ENCODE results near the gene MFN2.

The MFN2 gene

DNA sequence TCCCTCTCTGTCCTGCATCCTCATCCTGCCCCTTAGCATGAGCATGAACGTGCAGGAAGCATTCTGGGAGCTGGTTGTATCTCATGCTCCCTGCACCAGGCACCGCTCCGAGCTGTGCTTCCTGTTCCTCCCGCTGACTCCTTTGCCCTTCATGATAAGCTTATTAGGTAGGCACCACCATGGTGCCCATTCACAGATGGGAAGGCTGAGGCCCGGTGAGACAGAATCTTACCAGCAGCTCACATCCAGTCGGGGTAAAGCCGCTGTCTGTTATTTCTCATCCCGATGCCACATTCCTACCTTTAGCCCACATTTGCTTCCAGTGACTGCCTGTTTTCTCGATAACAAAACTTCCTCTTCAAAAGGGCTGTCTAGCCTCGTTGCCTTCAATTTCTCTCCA, 46.3 kb downstream of the MFN2 start:
- Histone ChIP-seq H3K4me2 (ENCODE audit: low read length) (no peak overlapping the region), H2AFZ (ENCODE audit: insufficient read depth, low read length, poor library complexity) (no peak overlapping the region), H3K79me1 (ENCODE audit: low read length) (no peaks in the 10 kb centered on the region), H3K4ac (ENCODE audit: low read depth, low read length) (no peak overlapping the region), H3K9ac (ENCODE audit: low read length) (no peak overlapping the region), H3K4me1 (ENCODE audit: control insufficient read depth in 1 of 2, insufficient read depth in 2 of 2, low read length in 2 of 2) (peaks cover 8 to 9% of the 10 kb centered on the region in 2 experiments), H3K27me3 (ENCODE audit: insufficient read depth, low read length) (no peaks in the 10 kb centered on the region), H2BK12ac (ENCODE audit: low read length) (no peak overlapping the region), H3K36me3 (ENCODE audit: control insufficient read depth in 1 of 2, insufficient read depth in 2 of 2, low read length in 2 of 2) (peaks cover 69 to 81% of the 10 kb centered on the region in 2 experiments), H3K18ac (ENCODE audit: low read length) (no peak overlapping the region), H3K14ac (ENCODE audit: low read length) (no peak overlapping the region), H3K4me3 (ENCODE audit: low read depth, low read length) (no peak overlapping the region), H3K27ac (ENCODE audit: low read depth, low read length) (no peak overlapping the region), H4K8ac (ENCODE audit: low read depth, low read length) (no peak overlapping the region), H4K91ac (ENCODE audit: low read depth, low read length) (no peak overlapping the region), H3K23ac (ENCODE audit: low read length) (no peak overlapping the region), H3K9me3 (ENCODE audit: insufficient read depth, low read depth, low read length) (no peaks in the 10 kb centered on the region), H3K79me2 (ENCODE audit: control insufficient read depth, insufficient read depth, low read length, poor library complexity) (no peaks in the 10 kb centered on the region), H2BK5ac (ENCODE audit: low read depth, low read length, poor library complexity) (no peak overlapping the region), H4K12ac (ENCODE audit: low read depth, low read length) (no peak overlapping the region), H2AK5ac (ENCODE audit: low read length) (no peak overlapping the region), H2BK120ac (ENCODE audit: insufficient read depth, low read length, poor library complexity) (no peak overlapping the region)
- DNase-seq = no peak
- no CpG with 5 or more reads among the region's 10 CpGs for WGBS (ENCODE audit: extremely low coverage, insufficient coverage, insufficient read length)

DNA sequence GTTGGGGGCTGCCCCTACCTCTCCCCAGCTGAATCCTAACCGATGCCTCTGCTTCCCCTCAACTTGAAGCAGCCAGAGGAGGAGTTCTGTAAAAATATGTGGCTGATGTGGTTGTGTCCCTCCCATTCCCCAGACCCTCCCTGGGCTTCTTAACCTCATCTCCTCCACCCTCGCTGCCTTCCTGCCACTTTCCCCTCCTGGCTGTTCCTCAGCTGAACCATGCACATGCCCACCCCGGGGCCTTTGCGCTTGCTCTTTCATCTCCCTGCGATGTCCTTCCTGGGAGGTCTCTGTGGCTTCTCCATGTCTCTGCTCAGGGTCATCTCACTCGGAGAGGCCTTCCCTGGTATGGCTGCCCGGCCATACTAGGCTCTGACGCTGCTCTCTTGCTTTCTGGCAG, 48.0 kb downstream of the MFN2 start:
- no peak overlapping the region for H4K91ac ChIP-seq (ENCODE audit: low read depth, low read length)
- no peak overlapping the region for H3K9ac ChIP-seq (ENCODE audit: low read length)
- no peaks in the 10 kb centered on the region for H3K79me1 ChIP-seq (ENCODE audit: low read length)
- no peaks in the 10 kb centered on the region for H3K79me2 ChIP-seq (ENCODE audit: control insufficient read depth, insufficient read depth, low read length, poor library complexity)
- H3K36me3 ChIP-seq (ENCODE audit: control insufficient read depth in 1 of 2, insufficient read depth in 2 of 2, low read length in 2 of 2) = peaks cover 64 to 74% of the 10 kb centered on the region in 2 experiments
- no peak overlapping the region for H3K4me3 ChIP-seq (ENCODE audit: low read depth, low read length)
- H4K8ac ChIP-seq (ENCODE audit: low read depth, low read length) = no peak overlapping the region
- H2BK120ac ChIP-seq (ENCODE audit: insufficient read depth, low read length, poor library complexity) = no peak overlapping the region
- no peak overlapping the region for H2AK5ac ChIP-seq (ENCODE audit: low read length)
- H2BK5ac ChIP-seq (ENCODE audit: low read depth, low read length, poor library complexity) = no peak overlapping the region
- WGBS (ENCODE audit: extremely low coverage, insufficient coverage, insufficient read length) = no CpG with 5 or more reads among the region's 8 CpGs
- H3K18ac ChIP-seq (ENCODE audit: low read length) = no peak overlapping the region
- H4K12ac ChIP-seq (ENCODE audit: low read depth, low read length) = no peak overlapping the region
- H3K23ac ChIP-seq (ENCODE audit: low read length) = no peak overlapping the region
- peaks cover 1% of the 10 kb centered on the region for H3K9me3 ChIP-seq (ENCODE audit: insufficient read depth, low read depth, low read length)
- no peak overlapping the region for H2AFZ ChIP-seq (ENCODE audit: insufficient read depth, low read length, poor library complexity)
- no peak overlapping the region for H2BK12ac ChIP-seq (ENCODE audit: low read length)
- H3K27me3 ChIP-seq (ENCODE audit: insufficient read depth, low read length) = no peaks in the 10 kb centered on the region
- no peak overlapping the region for H3K4me2 ChIP-seq (ENCODE audit: low read length)
- no peaks in the 10 kb centered on the region for H3K4me1 ChIP-seq (ENCODE audit: control insufficient read depth in 1 of 2, insufficient read depth in 2 of 2, low read length in 2 of 2)
- H3K27ac ChIP-seq (ENCODE audit: low read depth, low read length) = no peak overlapping the region
- DNase-seq = no peak
- H3K14ac ChIP-seq (ENCODE audit: low read length) = no peak overlapping the region
- no peak overlapping the region for H3K4ac ChIP-seq (ENCODE audit: low read depth, low read length)

DNA sequence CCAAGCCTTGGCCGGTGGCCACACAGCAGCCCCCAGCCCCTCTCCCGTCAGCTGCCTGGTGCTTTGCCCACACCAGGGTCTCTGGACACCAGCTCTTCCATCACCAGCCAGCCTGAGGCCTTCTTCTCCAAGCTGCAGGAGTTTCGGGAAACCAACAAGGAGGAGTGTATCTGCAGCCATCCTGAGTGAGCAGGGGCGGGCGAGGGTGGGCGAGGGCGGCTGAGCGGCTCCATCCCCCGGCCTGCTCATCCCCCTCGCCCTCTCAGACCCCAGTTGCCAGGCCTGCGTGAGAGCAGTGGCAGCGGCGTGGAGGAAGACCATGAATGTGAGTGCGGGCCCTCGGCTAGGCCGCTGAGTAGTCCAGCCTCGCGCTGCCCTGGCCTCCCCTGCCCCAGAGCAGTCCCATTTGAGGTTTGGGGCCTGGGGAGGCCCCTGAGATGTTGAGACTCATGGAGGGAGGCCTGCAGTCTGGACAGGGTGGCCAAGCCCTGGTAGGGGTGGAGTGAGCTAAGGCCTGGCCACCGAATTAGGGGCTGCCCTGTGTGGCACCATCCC, 48.8 kb downstream of the MFN2 start:
- H2BK5ac ChIP-seq (ENCODE audit: low read depth, low read length, poor library complexity) = no peak overlapping the region
- H3K4me2 ChIP-seq (ENCODE audit: low read length) = no peak overlapping the region
- H3K79me1 ChIP-seq (ENCODE audit: low read length) = no peaks in the 10 kb centered on the region
- H3K23ac ChIP-seq (ENCODE audit: low read length) = no peak overlapping the region
- WGBS (ENCODE audit: extremely low coverage, insufficient coverage, insufficient read length) = no CpG with 5 or more reads among the region's 19 CpGs
- no peak overlapping the region for H3K4ac ChIP-seq (ENCODE audit: low read depth, low read length)
- no peak overlapping the region for H2AK5ac ChIP-seq (ENCODE audit: low read length)
- no peak overlapping the region for H3K14ac ChIP-seq (ENCODE audit: low read length)
- no peak overlapping the region for H2BK12ac ChIP-seq (ENCODE audit: low read length)
- no peak overlapping the region for H3K27ac ChIP-seq (ENCODE audit: low read depth, low read length)
- H2BK120ac ChIP-seq (ENCODE audit: insufficient read depth, low read length, poor library complexity) = no peak overlapping the region
- H4K12ac ChIP-seq (ENCODE audit: low read depth, low read length) = no peak overlapping the region
- DNase-seq = no peak
- no peaks in the 10 kb centered on the region for H3K4me1 ChIP-seq (ENCODE audit: control insufficient read depth in 1 of 2, insufficient read depth in 2 of 2, low read length in 2 of 2)
- H3K4me3 ChIP-seq (ENCODE audit: low read depth, low read length) = no peak overlapping the region
- no peak overlapping the region for H4K8ac ChIP-seq (ENCODE audit: low read depth, low read length)
- no peak overlapping the region for H3K9ac ChIP-seq (ENCODE audit: low read length)
- peaks cover 60 to 69% of the 10 kb centered on the region in 2 experiments for H3K36me3 ChIP-seq (ENCODE audit: control insufficient read depth in 1 of 2, insufficient read depth in 2 of 2, low read length in 2 of 2)
- H4K91ac ChIP-seq (ENCODE audit: low read depth, low read length) = no peak overlapping the region
- no peaks in the 10 kb centered on the region for H3K79me2 ChIP-seq (ENCODE audit: control insufficient read depth, insufficient read depth, low read length, poor library complexity)
- H3K18ac ChIP-seq (ENCODE audit: low read length) = no peak overlapping the region
- peaks cover 1% of the 10 kb centered on the region for H3K9me3 ChIP-seq (ENCODE audit: insufficient read depth, low read depth, low read length)
- no peak overlapping the region for H2AFZ ChIP-seq (ENCODE audit: insufficient read depth, low read length, poor library complexity)
- no peaks in the 10 kb centered on the region for H3K27me3 ChIP-seq (ENCODE audit: insufficient read depth, low read length)

DNA sequence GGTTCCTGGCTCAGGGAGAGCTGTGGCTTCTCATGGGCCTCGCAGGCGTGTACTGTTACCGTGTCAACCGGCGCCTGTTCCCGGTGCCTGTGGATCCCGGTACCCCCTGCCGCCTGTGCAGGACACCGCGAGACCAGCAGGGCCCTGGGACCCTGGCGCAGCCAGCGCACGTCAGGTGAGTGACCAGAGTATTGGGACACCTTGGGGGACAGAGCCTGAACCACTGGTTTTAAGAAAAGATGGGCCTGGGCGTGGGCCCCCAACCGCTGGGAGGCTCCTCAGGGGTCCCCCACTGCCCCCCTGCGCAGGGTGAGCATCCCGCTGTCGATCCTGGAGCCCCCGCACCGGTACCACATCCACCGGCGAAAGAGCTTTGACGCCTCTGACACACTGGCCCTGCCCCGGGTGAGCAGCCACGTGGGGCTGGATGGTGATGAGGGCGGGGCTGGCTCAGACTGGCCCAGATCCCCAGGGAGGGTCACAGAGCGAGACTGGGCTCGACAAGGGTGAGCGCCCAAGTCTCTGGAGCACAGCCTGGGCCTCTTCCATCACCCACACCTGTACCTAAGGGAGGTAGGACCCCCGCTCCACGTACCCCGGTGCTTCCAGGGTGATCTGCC, 49.6 kb downstream of the MFN2 start:
- Histone ChIP-seq H3K27ac (ENCODE audit: low read depth, low read length) (no peak overlapping the region), H2AK5ac (ENCODE audit: low read length) (no peak overlapping the region), H4K12ac (ENCODE audit: low read depth, low read length) (no peak overlapping the region)

More for the DNA sequence above, 49.6 kb downstream of the MFN2 start:
- Histone ChIP-seq H2BK12ac (ENCODE audit: low read length) (no peak overlapping the region), H3K9me3 (ENCODE audit: insufficient read depth, low read depth, low read length) (peaks cover 1% of the 10 kb centered on the region), H3K23ac (ENCODE audit: low read length) (no peak overlapping the region), H4K91ac (ENCODE audit: low read depth, low read length) (no peak overlapping the region), H3K27me3 (ENCODE audit: insufficient read depth, low read length) (no peaks in the 10 kb centered on the region), H2BK5ac (ENCODE audit: low read depth, low read length, poor library complexity) (no peak overlapping the region), H3K79me2 (ENCODE audit: control insufficient read depth, insufficient read depth, low read length, poor library complexity) (no peaks in the 10 kb centered on the region), H3K14ac (ENCODE audit: low read length) (no peak overlapping the region), H2AFZ (ENCODE audit: insufficient read depth, low read length, poor library complexity) (no peak overlapping the region), H3K18ac (ENCODE audit: low read length) (no peak overlapping the region), H3K79me1 (ENCODE audit: low read length) (no peaks in the 10 kb centered on the region), H2BK120ac (ENCODE audit: insufficient read depth, low read length, poor library complexity) (no peak overlapping the region), H3K4me1 (ENCODE audit: control insufficient read depth in 1 of 2, insufficient read depth in 2 of 2, low read length in 2 of 2) (no peaks in the 10 kb centered on the region), H3K4me3 (ENCODE audit: low read depth, low read length) (no peak overlapping the region), H3K4me2 (ENCODE audit: low read length) (no peak overlapping the region), H3K4ac (ENCODE audit: low read depth, low read length) (no peak overlapping the region), H3K9ac (ENCODE audit: low read length) (no peak overlapping the region), H3K36me3 (ENCODE audit: control insufficient read depth in 1 of 2, insufficient read depth in 2 of 2, low read length in 2 of 2) (peaks cover 59 to 64% of the 10 kb centered on the region in 2 experiments), H4K8ac (ENCODE audit: low read depth, low read length) (no peak overlapping the region)
- no CpG with 5 or more reads among the region's 32 CpGs for WGBS (ENCODE audit: extremely low coverage, insufficient coverage, insufficient read length)
- no peak for DNase-seq
